CD4-positive, alpha-beta T cell treated with Interleukin-10 for 1 hour (primary cell): ENCODE results near the gene DHX58.
"Not testable (repeated sequence)": the region's sequence is repeated elsewhere in the genome, so short reads cannot be mapped to it uniquely, and the experiment has no call there.

Experiments used
- DNase-seq: peaks from one replicate; pipeline ENCODE4 v3.0.0-alpha.2; 2020

DHX58 gene

GRCh38 chr17:42112552-42113176 lies at the start of gene DHX58:
DHX58 (minus strand) TSS chr17:42112714; CDS start chr17:42111892, 822 bp downstream.
- peak; percentile 87 for DNase-seq

- no peak for DNase-seq
Measured at GRCh38 chr17:42160531-42160910, 48.0 kb upstream of the DHX58 start.

GRCh38 chr17:42159796-42160530 lies 47.4 kb upstream of the DHX58 start:
- no peak for DNase-seq

GRCh38 chr17:42155614-42156045 lies 43.1 kb upstream of the DHX58 start:
- DNase-seq: no peak

- peak; percentile 30 for DNase-seq
Measured at GRCh38 chr17:42153919-42154742, 41.6 kb upstream of the DHX58 start.

GRCh38 chr17:42146911-42147607 lies 34.5 kb upstream of the DHX58 start:
- no peak for DNase-seq

- not testable (repeated sequence) for DNase-seq
Measured at GRCh38 chr17:42143138-42143537, 30.6 kb upstream of the DHX58 start.

- DNase-seq: no peak
Measured at GRCh38 chr17:42142371-42142896, 29.9 kb upstream of the DHX58 start.

- DNase-seq: no peak
Measured at GRCh38 chr17:42141382-42141781, 28.9 kb upstream of the DHX58 start.

- DNase-seq: not testable (repeated sequence)
Measured at GRCh38 chr17:42140690-42141089, 28.2 kb upstream of the DHX58 start.

- DNase-seq: no peak
Measured at GRCh38 chr17:42138749-42139492, 26.4 kb upstream of the DHX58 start.

- no peak for DNase-seq
Measured at GRCh38 chr17:42136654-42137051, 24.1 kb upstream of the DHX58 start.

GRCh38 chr17:42135664-42136653 lies 23.4 kb upstream of the DHX58 start:
- DNase-seq: no peak

- DNase-seq: no peak
Measured at GRCh38 chr17:42135151-42135550, 22.6 kb upstream of the DHX58 start.

- peak; percentile 28 for DNase-seq
Measured at GRCh38 chr17:42133461-42134041, 21.0 kb upstream of the DHX58 start.

- peak; percentile 9 for DNase-seq
Measured at GRCh38 chr17:42132941-42133340, 20.4 kb upstream of the DHX58 start.

GRCh38 chr17:42131981-42132432 lies 19.5 kb upstream of the DHX58 start:
- DNase-seq: no peak

- DNase-seq: no peak
Measured at GRCh38 chr17:42131232-42131631, 18.7 kb upstream of the DHX58 start.

GRCh38 chr17:42130310-42130936 lies 17.9 kb upstream of the DHX58 start:
- DNase-seq: no peak
